Measurements from ENCODE around the gene CES1.

- no peak for TF ChIP-seq CTCF (IDR thresholded peaks at IDR 0.05)
- no peak for TF ChIP-seq POLR2A (IDR thresholded peaks at IDR 0.05)
Observed at GRCh38 chr16:55875273-55875672, 42.4 kb upstream of the CES1 start, which contains the start of gene CES5A.

Measured in ovary (tissue), 3 donors.